Measurements from ENCODE around the gene NOP14.

Gene NOP14

GRCh38 chr4:2914256-2915126 is 48.7 kb downstream of the NOP14 start:
- DNase-seq (ENCODE audit: extremely low read depth, insufficient read length), result no peak
- TF ChIP-seq, protein P1, sequence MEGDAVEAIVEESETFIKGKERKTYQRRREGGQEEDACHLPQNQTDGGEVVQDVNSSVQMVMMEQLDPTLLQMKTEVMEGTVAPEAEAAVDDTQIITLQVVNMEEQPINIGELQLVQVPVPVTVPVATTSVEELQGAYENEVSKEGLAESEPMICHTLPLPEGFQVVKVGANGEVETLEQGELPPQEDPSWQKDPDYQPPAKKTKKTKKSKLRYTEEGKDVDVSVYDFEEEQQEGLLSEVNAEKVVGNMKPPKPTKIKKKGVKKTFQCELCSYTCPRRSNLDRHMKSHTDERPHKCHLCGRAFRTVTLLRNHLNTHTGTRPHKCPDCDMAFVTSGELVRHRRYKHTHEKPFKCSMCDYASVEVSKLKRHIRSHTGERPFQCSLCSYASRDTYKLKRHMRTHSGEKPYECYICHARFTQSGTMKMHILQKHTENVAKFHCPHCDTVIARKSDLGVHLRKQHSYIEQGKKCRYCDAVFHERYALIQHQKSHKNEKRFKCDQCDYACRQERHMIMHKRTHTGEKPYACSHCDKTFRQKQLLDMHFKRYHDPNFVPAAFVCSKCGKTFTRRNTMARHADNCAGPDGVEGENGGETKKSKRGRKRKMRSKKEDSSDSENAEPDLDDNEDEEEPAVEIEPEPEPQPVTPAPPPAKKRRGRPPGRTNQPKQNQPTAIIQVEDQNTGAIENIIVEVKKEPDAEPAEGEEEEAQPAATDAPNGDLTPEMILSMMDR (IDR thresholded peaks at IDR 0.05; ENCODE audit: insufficient read depth, low read length, poor library complexity, severe bottlenecking), result no peak
- peaks cover 16% of the 10 kb centered on the region for H3K36me3 ChIP-seq (ENCODE audit: control insufficient read depth, insufficient read depth, low read length)
- no peaks in the 10 kb centered on the region for H3K27me3 ChIP-seq (replicated peaks; ENCODE audit: control insufficient read depth, insufficient read depth, low read length)
- no peak overlapping the region for H3K4me3 ChIP-seq (replicated peaks; ENCODE audit: low read depth, low read length)

- H3K4me3 ChIP-seq (replicated peaks; ENCODE audit: low read depth, low read length), result no peak overlapping the region
- H3K36me3 ChIP-seq (ENCODE audit: control insufficient read depth, insufficient read depth, low read length), result peaks cover 26% of the 10 kb centered on the region
- no peak for DNase-seq (ENCODE audit: extremely low read depth, insufficient read length)
- no peaks in the 10 kb centered on the region for H3K27me3 ChIP-seq (replicated peaks; ENCODE audit: control insufficient read depth, insufficient read depth, low read length)
- TF ChIP-seq, protein P1 (IDR thresholded peaks at IDR 0.05; ENCODE audit: insufficient read depth, low read length, poor library complexity, severe bottlenecking), result no peak
Observed at GRCh38 chr4:2913168-2913567, 50.0 kb downstream of the NOP14 start.

DNA sequence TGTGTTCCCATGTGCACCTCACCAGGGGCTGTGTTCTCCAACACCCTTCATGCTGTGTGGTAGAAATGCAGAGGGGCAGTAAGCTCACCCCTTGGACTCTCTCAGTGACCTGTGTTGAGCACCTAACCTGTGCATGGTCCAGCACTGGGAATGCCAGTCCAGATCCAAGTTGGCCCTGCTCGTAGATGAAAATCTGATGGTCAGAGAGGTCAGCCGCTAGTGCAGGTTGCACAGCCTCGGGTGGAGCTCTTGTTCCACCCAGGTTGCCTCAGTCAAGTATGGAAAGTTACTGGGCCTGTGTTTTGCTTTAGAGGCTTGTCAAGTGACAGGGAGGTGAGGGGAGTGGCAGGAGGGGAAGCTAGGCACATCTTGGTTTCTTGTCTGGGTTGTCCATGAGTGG is 51.3 kb downstream of the NOP14 start:
- Histone ChIP-seq H3K4me3 (replicated peaks; ENCODE audit: low read depth, low read length) (no peak overlapping the region), H3K36me3 (ENCODE audit: control insufficient read depth, insufficient read depth, low read length) (peaks cover 33% of the 10 kb centered on the region), H3K27me3 (replicated peaks; ENCODE audit: control insufficient read depth, insufficient read depth, low read length) (no peaks in the 10 kb centered on the region)
- TF ChIP-seq, protein P1 (IDR thresholded peaks at IDR 0.05; ENCODE audit: insufficient read depth, low read length, poor library complexity, severe bottlenecking), result no peak
- DNase-seq (ENCODE audit: extremely low read depth, insufficient read length), result no peak

GRCh38 chr4:2910409-2910808 is 52.8 kb downstream of the NOP14 start:
- no peak for DNase-seq (ENCODE audit: extremely low read depth, insufficient read length)
- H3K4me3 ChIP-seq (replicated peaks; ENCODE audit: low read depth, low read length), result no peak overlapping the region
- TF ChIP-seq, protein P1 (IDR thresholded peaks at IDR 0.05; ENCODE audit: insufficient read depth, low read length, poor library complexity, severe bottlenecking), result peak; percentile 35
- peaks cover 38% of the 10 kb centered on the region for H3K36me3 ChIP-seq (ENCODE audit: control insufficient read depth, insufficient read depth, low read length)
- H3K27me3 ChIP-seq (replicated peaks; ENCODE audit: control insufficient read depth, insufficient read depth, low read length), result no peaks in the 10 kb centered on the region

- no peak for DNase-seq (ENCODE audit: extremely low read depth, insufficient read length)
- Histone ChIP-seq H3K36me3 (ENCODE audit: control insufficient read depth, insufficient read depth, low read length) (peaks cover 42% of the 10 kb centered on the region), H3K27me3 (replicated peaks; ENCODE audit: control insufficient read depth, insufficient read depth, low read length) (no peaks in the 10 kb centered on the region), H3K4me3 (replicated peaks; ENCODE audit: low read depth, low read length) (no peak overlapping the region)
- TF ChIP-seq, protein P1 (IDR thresholded peaks at IDR 0.05; ENCODE audit: insufficient read depth, low read length, poor library complexity, severe bottlenecking), result no peak
Observed at GRCh38 chr4:2909583-2909982, 53.6 kb downstream of the NOP14 start.

All from GM06990 (cell line).